Heart right ventricle (tissue), 16 donors: ENCODE data around the gene MORN4. TPM values are rescaled to one million over a fixed set of nuclear protein-coding genes. Genes with fewer than 3 reads are reported as not detected.

Source experiments
- ATAC-seq, 8 donors: fragments of 200-7000 bp; cut with Tn5 transposase; one replicate each; pipeline ENCODE4 v1.9.1; 2020; ENCODE audit warnings: mild to moderate bottlenecking in 8 of 8, moderate library complexity in 8 of 8, moderate number of reproducible peaks in 1 of 8
- DNase-seq, 2 donors: peaks; one replicate each; pipeline ENCODE4 v3.0.0-alpha.2; 2020
- H3K27ac ChIP-seq, 10 donors: fragments of 200-600 bp; sonication (generic) in 2 of 10; one replicate each; pipeline versions ENCODE4 v1.5.0 to v1.8.0; 2020 to 2022; ENCODE audit warnings: mild to moderate bottlenecking in 3 of 10
- H3K27me3 ChIP-seq, 7 donors: fragments of 200-600 bp; one replicate each; pipeline ENCODE4 v1.8.0; 2021 to 2022; ENCODE audit warnings: mild to moderate bottlenecking in 2 of 7
- H3K36me3 ChIP-seq, 9 donors: fragments of 200-600 bp; sonication (generic) in 1 of 9; one replicate each; pipeline versions ENCODE4 v1.5.0 to v1.8.0; 2020 to 2022; ENCODE audit warnings: mild to moderate bottlenecking in 2 of 9
- H3K4me1 ChIP-seq, 9 donors: fragments of 200-600 bp; sonication (generic) in 1 of 9; one replicate each; pipeline versions ENCODE4 v1.5.0 to v1.8.0; 2020 to 2022; ENCODE audit warnings: mild to moderate bottlenecking in 4 of 9
- H3K4me3 ChIP-seq, 10 donors: fragments of 200-600 bp; sonication (generic) in 2 of 10; one replicate each; pipeline versions ENCODE4 v1.5.0 to v1.8.0; 2020 to 2022; ENCODE audit warnings: mild to moderate bottlenecking in 7 of 10, moderate library complexity in 2 of 10
- H3K9me3 ChIP-seq, 11 donors: fragments of 200-600 bp in 10 of 11; sonication (generic) in 2 of 11; one replicate each; pipeline versions ENCODE4 v1.5.0 to v1.8.0; 2013 to 2022; ENCODE audit warnings: mild to moderate bottlenecking in 2 of 11, control low read depth in 1 of 11, moderate library complexity in 1 of 11
- WGBS, 2 donors: extraction: QIAGEN DNeasy Blood & Tissue Kit; methylation state at CpG; one replicate each; pipeline ENCODE4 v1.1.7; 2013; ENCODE audit warnings: inconsistent platforms in 1 of 2; 5-methylcytosine and 5-hydroxymethylcytosine counted together
- intact Hi-C, 10 donors: fragments of 100-400 bp; cut with DNase I; formaldehyde crosslinking; loops; one replicate each; pipeline versions ENCODE4 v1.11.1 to v1.14.2; 2022
- polyA plus RNA-seq, 2 donors: library from polyadenylated mRNA; stranded (reverse); fragments of 200-250 nt; gene quantifications; one replicate each; pipeline ENCODE4 v1.2.3, GENCODE V29; 2013
- total RNA-seq, 10 donors: library from RNA; stranded (reverse); fragmentation: NEBNext Ultra II Directional in 3 of 10; extraction: Animal tissue kit (Norgen Biotek cat#: 25700) in 3 of 10; gene quantifications; one replicate each; pipeline versions ENCODE4 v1.2.1 to v1.2.4, GENCODE V29; 2021 to 2023
- TF ChIP-seq, protein P1 (sequence below), 9 donors: fragments of 200-600 bp; sonication (generic) in 2 of 9; IDR thresholded peaks; one replicate each; pipeline versions ENCODE4 v1.5.0 to v1.8.0; 2021 to 2022; ENCODE audit warnings: antibody characterized with exemption in 9 of 9, mild to moderate bottlenecking in 5 of 9, moderate library complexity in 1 of 9
- donor health status: Arrhythmogenic right ventricular cardiomyopathy.
- donor health status: ischemic (EF 13 %, LVEDD 7.1; RV severe dilation, severe dysfunction).
- donor health status: healthy with polysubstance abuse.
- donor health status: DM: no; HTN: yes; CAD: no.
- donor health status: DM: no; HTN: no; CAD: no.
- donor health status: ischemic (EF 25% LVEDD 6.9; RV normal size, moderate dysfunction).
- donor health status: ischemic (EF 25% LVEDD 5.7; RV mildly dilated, moderate dysfunction).
- donor health status: healthy.
- donor health status: DM: yes; HTN: yes; CAD: no.
- donor health status: Ischemic cardiomyopathy.
- donor health status: ischemic (EF 35%, LVEDD 5.7; RV mildly dilated, moderate dysfunction).
- donor health status: nonischemic (EF 11% LVEDD 7.7; RV severe dilation, severe dysfunction).
- donor health status: DM: yes; HTN: yes; CAD: no.
- donor health status: PGD.
- donor health status: ischemic (EF 29% LVEDD 5.4; RV normal size, mild dysfunction).
- donor health status: nonischemic (EF 23%, LVEDD 6.1; RV moderate dilation, normal function).

Gene MORN4
- total and polyA plus RNA-seq, 12 donors, result 4.4 to 17.6 (median 13.3) TPM

GRCh38 chr10:97575127-97575668, 58.1 kb downstream of the MORN4 start:
- Histone ChIP-seq H3K4me1 (peaks cover 4 to 57% (median 35%) of the 10 kb centered on the region in 9 donors), H3K4me3 (no peak overlapping the region), H3K27me3 (no peaks in the 10 kb centered on the region), H3K36me3 (peaks cover 0 to 19% (median 6%) of the 10 kb centered on the region in 9 donors), H3K27ac (peak overlapping the region; percentile 0 to 95 (median 85)), H3K9me3 (no peaks in the 10 kb centered on the region)
- intact Hi-C loops, result loop anchor here in 1 of 10 donors (2.0 kb wide), 1 partner anchor 34 kb away; no protein-coding TSS in a partner anchor
- ATAC-seq, result peak in 1 of 8 donors; percentile 1
- TF ChIP-seq, protein P1, sequence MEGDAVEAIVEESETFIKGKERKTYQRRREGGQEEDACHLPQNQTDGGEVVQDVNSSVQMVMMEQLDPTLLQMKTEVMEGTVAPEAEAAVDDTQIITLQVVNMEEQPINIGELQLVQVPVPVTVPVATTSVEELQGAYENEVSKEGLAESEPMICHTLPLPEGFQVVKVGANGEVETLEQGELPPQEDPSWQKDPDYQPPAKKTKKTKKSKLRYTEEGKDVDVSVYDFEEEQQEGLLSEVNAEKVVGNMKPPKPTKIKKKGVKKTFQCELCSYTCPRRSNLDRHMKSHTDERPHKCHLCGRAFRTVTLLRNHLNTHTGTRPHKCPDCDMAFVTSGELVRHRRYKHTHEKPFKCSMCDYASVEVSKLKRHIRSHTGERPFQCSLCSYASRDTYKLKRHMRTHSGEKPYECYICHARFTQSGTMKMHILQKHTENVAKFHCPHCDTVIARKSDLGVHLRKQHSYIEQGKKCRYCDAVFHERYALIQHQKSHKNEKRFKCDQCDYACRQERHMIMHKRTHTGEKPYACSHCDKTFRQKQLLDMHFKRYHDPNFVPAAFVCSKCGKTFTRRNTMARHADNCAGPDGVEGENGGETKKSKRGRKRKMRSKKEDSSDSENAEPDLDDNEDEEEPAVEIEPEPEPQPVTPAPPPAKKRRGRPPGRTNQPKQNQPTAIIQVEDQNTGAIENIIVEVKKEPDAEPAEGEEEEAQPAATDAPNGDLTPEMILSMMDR (IDR thresholded peaks at IDR 0.05), result no peak
- DNase-seq, result no peak
- WGBS, 2 donors, result 89 to 91% methylated on average over 6 of the region's 6 CpGs

DNA sequence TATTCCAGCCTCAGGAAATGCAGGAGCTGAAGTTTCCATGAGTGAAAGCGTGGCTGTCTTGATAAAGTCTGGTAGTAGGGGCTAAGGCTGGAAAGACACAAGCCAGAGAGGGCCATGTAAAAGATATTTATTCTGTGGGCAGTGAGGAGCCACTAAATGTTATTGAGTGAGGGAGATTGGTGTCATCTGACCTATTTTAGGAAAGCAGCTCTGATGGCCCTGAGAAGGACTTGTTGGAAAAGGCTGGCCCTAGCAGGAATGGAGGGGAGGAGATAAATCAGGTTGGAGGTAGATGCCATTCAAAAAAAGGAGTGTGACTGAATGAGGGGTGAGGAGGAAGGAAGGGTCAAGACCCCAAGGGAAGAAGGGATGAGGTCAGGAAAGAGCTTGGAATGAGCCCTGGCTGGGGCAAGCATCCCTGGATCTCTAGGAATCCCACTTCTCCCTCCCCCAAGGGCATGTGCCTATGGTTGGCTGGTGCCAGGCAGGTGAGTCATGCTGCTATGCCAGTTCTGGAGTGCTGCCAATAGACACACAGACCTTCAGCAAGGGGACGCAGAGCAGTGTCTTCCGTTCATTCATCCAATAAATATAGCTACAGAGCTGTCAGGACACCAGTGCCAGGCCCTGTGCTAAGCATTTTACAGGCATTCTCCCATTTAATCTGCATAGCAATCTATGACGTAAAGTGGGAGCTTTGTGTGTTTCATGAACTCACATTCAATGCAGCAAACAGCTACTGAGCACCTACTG, 58.8 kb downstream of the MORN4 start:
- TF ChIP-seq, protein P1 (IDR thresholded peaks at IDR 0.05), result no peak
- H3K4me3 ChIP-seq, result peak overlapping the region in 2 of 10 donors; percentile 17 to 26
- DNase-seq, result peak; percentile 37 to 81
- peak overlapping the region; percentile 0 to 95 (median 85) for H3K27ac ChIP-seq
- intact Hi-C loops, result loop anchor here in 4 of 10 donors (2.0 to 5.0 kb wide), 2 partner anchors 34 to 38 kb away; no protein-coding TSS in a partner anchor
- H3K36me3 ChIP-seq, result peaks cover 0 to 25% (median 8%) of the 10 kb centered on the region in 9 donors
- H3K9me3 ChIP-seq, result no peaks in the 10 kb centered on the region
- ATAC-seq, result peak; percentile 32 to 82 (median 77)
- 41 to 52% methylated on average over 4 of the region's 4 CpGs for WGBS, 2 donors
- H3K4me1 ChIP-seq, result peaks cover 4 to 57% (median 35%) of the 10 kb centered on the region in 9 donors
- no peaks in the 10 kb centered on the region for H3K27me3 ChIP-seq

- 64 to 70% methylated on average over 2 of the region's 2 CpGs for WGBS, 2 donors
- TF ChIP-seq, protein P1 (IDR thresholded peaks at IDR 0.05), result no peak
- Histone ChIP-seq H3K4me1 (peaks cover 4 to 57% (median 35%) of the 10 kb centered on the region in 9 donors), H3K27ac (peak overlapping the region in 9 of 10 donors; percentile 65 to 95 (median 85)), H3K4me3 (peak overlapping the region in 2 of 10 donors; percentile 17 to 26), H3K9me3 (no peaks in the 10 kb centered on the region), H3K27me3 (no peaks in the 10 kb centered on the region), H3K36me3 (peaks cover 0 to 34% (median 16%) of the 10 kb centered on the region in 9 donors)
- intact Hi-C loops, result loop anchor here in 5 of 10 donors (2.0 to 5.0 kb wide), 3 partner anchors 35 to 39 kb away; no protein-coding TSS in a partner anchor
- no peak for DNase-seq
- ATAC-seq, result no peak
Observed at GRCh38 chr10:97573672-97574071, 59.6 kb downstream of the MORN4 start.

DNA sequence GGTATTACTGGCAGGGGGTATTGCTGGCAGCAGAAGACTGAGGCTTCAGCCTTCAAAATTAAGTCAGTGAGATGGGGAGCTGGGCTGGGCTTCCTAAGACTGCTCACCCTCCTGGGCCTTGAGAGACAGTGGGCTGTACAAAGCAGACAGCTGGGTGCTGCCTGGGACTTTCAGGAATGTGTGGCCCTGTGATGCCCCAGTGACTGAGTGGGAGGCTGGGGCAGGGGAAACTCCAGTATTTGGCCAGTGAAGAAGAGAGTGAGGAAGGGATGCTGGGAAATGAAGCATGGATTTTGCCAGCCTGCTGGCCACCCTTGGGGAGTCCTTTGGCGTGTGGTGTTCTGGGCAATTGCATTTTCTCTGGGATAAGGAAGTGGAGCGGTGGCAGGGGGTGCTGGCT, 60.3 kb downstream of the MORN4 start:
- Histone ChIP-seq H3K9me3 (no peaks in the 10 kb centered on the region), H3K27me3 (no peaks in the 10 kb centered on the region), H3K36me3 (peaks cover 0 to 41% (median 16%) of the 10 kb centered on the region in 9 donors), H3K4me1 (peaks cover 4 to 57% (median 35%) of the 10 kb centered on the region in 9 donors), H3K27ac (peak overlapping the region; percentile 54 to 95 (median 80)), H3K4me3 (peak overlapping the region in 5 of 10 donors; percentile 2 to 26 (median 16))
- WGBS, 2 donors, result 92 to 100% methylated on average over 2 of the region's 2 CpGs
- DNase-seq (no peak), ATAC-seq (peak in 6 of 8 donors; percentile 8 to 34 (median 23))
- intact Hi-C loops, result loop anchor here in 4 of 10 donors (2.0 to 5.0 kb wide), 2 partner anchors 39 to 40 kb away; no protein-coding TSS in a partner anchor
- TF ChIP-seq, protein P1 (IDR thresholded peaks at IDR 0.05), result no peak
